ENCODE results near the gene ATP8B1.
"Not testable (repeated sequence)": the region's sequence is repeated elsewhere in the genome, so short reads cannot be mapped to it uniquely, and the experiment has no call there.

ATP8B1 gene

DNA sequence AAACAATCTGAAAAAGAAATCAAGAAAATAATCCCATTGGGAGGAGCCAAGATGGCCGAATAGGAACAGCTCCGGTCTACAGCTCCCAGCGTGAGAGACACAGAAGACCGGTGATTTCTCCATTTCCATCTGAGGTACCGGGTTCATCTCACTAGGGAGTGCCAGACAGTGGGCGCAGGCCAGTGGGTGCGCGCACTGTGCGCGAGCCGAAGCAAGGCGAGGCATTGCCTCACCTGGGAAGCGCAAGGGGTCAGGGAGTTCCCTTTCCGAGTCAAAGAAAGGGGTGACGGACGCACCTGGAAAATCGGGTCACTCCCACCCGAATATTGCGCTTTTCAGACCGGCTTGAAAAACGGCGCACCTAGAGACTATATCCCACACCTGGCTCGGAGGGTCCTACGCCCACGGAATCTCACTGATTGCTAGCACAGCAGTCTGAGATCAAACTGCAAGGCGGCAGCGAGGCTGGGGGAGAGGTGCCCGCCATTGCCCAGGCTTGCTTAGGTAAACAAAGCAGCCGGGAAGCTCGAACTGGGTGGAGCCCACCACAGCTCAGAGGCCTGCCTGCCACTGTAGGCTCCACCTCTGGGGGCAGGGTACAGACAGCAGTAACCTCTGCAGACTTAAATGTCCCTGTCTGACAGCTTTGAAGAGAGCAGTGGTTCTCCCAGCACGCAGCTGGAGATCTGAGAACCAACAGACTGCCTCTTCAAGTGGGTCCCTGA, 83.7 kb downstream of the ATP8B1 start:
- not testable (repeated sequence) for DNase-seq (ENCODE audit: low spot score)

DNA sequence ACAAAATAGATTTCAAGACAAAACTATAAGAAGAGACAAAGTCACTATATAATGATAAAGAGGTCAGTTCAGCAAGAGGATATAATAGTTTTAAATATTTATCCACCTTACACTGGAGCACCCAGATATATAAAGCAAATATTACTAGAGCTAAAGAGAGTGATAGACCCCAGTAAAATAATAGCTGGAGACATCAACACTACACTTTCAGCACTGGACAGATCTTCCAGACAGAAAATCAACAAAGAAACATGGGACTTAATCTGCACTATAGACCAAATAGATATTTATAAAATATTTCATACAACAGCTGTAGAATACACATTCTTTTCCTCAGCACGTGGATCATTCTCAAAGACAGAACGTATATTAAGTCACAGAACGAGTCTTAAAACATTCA, 86.6 kb downstream of the ATP8B1 start:
- DNase-seq (ENCODE audit: low spot score) = no peak

DNA sequence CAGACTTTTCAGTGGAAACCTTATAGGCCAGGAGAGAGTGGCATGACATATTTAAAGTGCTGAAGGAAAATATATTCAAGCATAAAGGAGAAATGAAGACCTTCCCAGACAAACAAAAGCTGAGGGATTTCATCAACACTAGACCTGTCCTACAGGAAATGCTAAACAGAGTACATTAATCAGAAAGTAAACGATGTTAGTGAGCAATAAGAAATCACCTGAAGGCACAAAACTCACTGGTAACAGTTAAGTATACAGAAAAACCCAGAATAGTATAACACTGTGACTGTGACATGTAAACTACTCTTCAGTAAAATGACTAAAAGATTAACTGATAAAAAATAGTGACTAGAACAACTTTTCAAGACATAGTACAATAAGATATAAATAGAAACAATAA, 87.4 kb downstream of the ATP8B1 start:
- DNase-seq (ENCODE audit: low spot score) = no peak

DNA sequence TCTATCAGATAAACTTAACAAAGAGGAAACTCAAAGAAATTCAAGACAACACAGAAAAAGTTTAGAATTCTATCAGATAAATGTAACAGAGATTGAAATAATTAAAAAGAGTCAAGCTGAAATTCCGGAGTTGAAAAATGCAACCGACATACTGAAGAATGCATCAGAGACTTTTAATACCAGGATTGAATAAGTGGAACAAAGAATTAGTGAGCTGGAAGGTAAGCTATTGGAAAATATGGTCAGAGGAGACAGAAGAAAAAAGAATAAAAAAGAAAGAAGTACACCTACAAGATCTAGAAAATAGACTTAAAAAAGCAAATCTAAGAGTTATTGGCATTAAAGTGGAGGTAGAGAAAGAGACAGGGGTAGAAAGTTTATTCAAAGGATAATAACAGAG, 88.0 kb downstream of the ATP8B1 start:
- DNase-seq (ENCODE audit: low spot score) = no peak

DNA sequence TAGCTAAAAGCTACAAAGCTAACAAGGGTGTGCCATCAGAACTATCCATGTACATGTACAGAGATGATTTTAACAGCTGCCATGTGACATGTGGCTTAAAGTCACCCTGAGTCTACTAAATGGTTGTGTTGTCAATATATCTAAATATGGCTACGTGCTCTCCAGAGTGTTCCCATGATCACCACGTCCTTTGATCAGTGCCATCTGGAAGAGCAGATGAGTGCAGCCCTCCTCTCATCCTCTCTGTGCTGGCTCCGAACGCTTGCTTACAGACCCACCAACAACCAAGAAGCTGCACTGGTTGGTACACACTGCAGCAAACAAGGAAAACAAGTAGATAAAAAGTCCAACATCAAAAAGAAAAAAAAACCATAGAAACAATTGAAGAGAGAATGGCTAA, 92.9 kb downstream of the ATP8B1 start:
- DNase-seq (ENCODE audit: low spot score) = no peak

DNA sequence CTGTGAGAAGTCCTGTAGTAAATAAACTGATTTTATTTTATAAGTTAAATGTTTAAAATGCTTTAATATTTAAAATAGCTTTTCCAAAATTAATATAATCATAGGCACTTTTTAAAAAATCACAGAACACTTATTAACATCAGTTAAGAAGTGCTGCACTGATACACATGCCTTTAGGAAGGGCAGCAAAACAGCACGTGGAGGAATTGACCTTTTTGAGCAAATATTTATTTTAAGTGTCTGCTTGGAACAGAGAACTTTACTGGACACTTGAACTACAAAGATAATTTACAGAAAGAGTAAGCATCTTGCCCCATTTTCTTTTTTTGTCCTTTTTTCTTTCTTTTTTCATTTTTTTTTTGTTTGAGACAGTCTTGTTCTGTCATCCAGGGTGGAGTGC, 93.8 kb downstream of the ATP8B1 start:
- no peak for DNase-seq (ENCODE audit: low spot score)

DNA sequence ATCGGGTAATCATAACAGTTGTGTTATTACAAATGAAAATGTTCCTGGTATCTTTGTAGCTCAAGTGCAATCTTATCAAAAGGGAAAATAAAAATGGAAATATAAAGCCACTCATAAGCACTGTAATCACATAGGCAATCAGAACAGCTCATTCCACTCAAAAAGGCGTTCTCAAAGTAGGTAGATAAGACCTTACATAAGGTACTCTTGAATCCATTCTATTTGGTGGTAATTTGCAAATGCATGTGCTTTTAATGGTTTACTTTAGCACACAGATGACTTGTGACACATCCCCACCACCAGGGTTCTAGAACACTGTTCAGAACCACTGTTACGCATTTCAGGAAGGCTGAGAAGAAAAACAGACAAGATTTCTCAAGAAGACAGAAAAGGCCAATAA, 94.8 kb downstream of the ATP8B1 start:
- DNase-seq (ENCODE audit: low spot score) = no peak

- no peak for DNase-seq (ENCODE audit: low spot score)
Observed at GRCh38 chr18:57705832-57706595, 97.1 kb downstream of the ATP8B1 start.

DNA sequence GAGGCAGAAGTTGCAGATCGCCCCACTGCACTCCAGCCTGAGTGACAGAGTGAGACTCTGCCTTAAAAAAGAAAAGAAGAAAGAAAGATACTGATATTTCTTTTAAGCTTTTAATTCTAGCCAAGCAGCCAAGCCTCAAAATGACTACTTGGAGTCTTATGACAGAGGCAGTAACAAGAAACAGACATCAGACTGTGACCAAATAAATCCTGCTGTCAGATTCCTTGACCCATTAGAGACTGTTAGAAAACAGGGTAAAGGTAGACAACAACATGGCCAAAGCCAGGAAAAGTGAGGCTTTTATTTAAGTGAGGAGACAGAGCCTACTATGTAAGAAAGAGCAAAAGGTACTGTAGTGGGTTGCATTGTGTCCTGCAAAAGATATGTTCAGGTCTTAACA, 98.1 kb downstream of the ATP8B1 start:
- no peak for DNase-seq (ENCODE audit: low spot score)

DNA sequence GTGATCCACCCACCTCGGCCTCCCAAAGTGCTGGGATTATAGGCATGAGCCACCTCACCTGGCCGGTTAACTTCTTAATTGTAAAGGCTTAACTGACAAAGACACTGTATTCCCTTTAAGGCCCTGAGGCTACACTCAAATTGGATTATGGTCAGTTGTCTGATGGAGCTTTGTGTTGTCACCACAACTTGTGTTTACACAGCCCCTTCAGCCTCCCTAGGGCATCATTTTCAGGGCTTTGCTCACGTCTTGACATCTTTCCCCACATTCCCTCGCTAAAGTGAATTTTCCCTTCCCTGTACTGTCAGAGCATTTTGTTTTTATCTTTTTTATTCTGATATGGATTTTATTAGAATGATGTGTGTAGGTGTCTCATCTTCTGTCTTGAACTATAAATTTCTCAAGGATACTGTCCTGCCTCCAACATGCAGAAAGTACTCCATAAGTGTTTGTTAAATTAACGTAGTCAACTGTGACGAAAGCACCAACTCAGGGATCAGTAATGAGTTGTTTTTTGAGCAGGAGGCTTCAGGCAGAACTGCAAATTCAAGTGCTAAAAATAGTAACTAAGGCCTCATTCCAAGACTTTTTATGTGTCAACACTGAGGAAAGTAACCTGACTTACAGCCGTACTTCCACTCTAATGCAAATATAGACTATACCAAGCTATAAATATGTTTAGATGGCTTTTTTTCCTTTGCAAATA, 104.4 kb downstream of the ATP8B1 start:
- DNase-seq (ENCODE audit: low spot score) = peak; percentile 1

DNA sequence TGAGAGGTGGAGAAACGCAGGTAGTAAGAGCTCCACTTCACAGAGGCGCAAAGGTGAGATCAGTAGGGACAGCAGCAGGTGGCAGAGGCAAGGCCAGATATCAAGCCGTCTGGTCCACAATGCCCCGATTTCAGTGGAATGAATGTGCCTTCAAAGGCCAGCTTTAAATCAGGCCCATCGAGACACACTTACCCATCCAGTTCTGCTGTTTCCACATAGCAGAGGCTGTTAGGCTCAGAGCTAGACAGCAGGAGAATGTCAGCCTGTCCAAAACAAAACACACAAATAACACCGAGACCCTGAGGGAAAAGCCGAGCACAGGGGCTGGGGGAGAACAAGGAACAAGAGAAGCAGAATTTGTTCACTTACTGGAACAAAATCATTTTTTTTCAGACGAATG, 105.7 kb downstream of the ATP8B1 start:
- no peak for DNase-seq (ENCODE audit: low spot score)

DNA sequence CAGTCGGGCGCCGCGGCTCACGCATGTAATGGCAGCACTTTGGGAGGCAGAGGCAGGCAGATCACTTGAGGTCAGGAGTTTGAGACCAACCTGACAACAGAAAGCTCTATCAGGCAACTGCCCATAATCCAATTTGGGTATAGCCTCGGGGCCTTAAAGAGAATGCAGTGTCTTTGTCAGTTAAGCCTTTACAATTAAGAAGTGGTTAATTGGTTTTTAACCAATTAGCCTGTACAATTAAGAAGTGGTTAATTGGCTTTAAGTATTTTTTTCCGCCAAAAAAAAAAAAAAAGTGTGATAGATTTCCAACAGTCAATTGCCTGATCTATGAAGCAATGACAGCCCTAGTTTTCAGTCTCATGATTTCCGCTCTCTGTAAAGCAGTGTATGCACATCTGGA, 106.8 kb downstream of the ATP8B1 start:
- no peak for DNase-seq (ENCODE audit: low spot score)

DNA sequence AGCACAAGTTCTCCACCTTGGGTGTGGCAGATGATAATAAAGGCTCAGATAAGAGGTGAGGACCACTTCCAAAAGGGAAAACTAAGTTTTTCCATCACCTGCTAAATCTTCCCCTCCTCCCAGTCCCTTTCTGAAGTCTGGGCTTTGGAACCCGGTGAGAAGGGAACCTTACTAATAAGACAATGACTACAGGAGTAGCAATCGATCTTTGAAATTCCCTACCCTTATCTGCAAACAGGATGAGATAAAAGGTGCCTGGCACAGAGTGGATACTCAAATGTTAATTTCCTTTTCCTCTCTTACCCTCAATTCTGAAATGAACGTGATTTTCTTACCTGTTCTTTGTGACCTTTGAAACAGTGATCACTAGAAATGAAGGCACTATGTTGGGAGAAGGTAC, 111.8 kb downstream of the ATP8B1 start:
- no peak for DNase-seq (ENCODE audit: low spot score)

- DNase-seq (ENCODE audit: low spot score) = no peak
Observed at GRCh38 chr18:57687970-57688369, 115.1 kb downstream of the ATP8B1 start.

DNA sequence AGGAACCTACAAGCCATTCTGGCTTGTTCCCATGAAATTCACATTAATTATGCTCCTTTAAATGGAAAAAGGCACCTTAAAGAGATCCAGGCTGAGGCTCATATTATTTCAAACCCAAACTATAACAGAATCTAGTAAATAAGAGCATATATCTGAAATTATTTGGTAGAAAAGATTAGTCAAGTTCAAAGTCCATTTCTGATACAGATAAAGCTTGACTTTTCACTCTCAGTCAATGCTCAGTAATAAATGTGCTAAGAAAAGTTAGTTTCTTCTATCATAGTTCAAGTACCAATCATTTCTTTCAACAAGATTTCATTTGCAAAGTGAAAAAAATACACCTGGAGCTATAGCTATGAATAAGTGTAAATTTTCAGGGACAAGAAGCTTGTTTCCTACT, 119.6 kb downstream of the ATP8B1 start:
- DNase-seq (ENCODE audit: low spot score) = no peak

DNA sequence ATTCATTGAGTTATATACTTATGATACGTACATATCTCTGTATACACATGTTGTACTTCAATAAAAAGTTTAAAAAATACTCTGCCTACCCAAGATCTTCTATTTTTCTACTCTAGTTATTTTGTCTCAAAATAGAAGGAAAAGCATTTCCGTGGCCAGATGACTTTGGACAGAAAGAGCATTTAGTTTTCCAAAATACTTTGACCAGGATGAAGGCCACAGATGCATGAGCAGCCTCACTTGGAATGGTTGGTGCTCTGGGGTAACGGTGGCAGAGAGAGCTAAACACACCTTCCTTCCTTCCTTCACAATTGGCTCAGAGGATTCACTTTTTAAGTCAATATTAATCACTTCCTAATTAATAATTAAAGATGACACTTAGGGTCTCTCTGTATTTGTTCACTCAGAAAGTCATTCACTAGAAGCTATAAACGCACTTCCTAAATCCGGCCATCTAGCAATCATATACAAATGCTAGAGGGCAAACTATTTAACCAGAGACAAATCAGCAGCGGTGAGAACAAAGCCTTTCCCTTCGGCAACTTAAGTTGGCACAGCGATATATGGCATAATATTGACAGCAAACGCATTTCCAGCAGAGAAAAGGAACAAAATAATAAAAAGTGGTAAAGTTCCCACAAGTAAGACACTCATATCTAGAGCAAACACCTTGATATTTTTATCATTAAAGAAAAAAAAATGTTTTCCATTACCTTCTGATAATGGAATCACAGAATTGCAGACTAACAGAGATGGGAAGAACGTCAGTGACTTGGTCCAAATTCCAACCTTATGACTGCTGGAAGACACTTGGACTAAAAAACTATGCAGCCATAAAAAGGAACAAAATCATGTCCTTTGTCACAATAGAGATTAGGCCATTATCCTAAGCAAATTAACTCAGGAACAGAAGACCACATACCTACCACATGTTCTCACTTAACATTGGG, 125.6 kb downstream of the ATP8B1 start:
- DNase-seq (ENCODE audit: low spot score) = no peak

GRCh38 chr18:57674891-57675290, 128.2 kb downstream of the ATP8B1 start:
- no peak for DNase-seq (ENCODE audit: low spot score)

DNA sequence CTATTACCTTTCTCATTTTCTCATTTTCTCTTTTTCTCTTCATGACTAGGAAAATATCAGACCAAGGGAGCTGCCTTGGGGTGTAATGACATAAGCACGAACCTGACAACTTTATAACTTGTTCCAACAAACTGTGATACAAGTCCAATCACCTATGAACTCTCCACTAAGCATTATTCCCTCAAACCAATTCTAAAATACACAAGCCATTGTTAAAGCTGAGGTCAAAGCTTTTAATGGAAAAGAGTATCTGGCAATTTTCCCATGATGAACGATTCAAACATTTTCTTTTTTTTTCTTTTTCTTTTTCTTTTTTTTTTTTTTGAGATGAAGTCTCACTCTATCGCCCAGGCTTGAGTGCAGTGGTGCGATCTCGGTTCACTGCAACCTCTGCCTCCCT, 133.1 kb downstream of the ATP8B1 start:
- DNase-seq (ENCODE audit: low spot score) = no peak

- no peak for DNase-seq (ENCODE audit: low spot score)
Observed at GRCh38 chr18:57668021-57668420, 135.1 kb downstream of the ATP8B1 start.

DNA sequence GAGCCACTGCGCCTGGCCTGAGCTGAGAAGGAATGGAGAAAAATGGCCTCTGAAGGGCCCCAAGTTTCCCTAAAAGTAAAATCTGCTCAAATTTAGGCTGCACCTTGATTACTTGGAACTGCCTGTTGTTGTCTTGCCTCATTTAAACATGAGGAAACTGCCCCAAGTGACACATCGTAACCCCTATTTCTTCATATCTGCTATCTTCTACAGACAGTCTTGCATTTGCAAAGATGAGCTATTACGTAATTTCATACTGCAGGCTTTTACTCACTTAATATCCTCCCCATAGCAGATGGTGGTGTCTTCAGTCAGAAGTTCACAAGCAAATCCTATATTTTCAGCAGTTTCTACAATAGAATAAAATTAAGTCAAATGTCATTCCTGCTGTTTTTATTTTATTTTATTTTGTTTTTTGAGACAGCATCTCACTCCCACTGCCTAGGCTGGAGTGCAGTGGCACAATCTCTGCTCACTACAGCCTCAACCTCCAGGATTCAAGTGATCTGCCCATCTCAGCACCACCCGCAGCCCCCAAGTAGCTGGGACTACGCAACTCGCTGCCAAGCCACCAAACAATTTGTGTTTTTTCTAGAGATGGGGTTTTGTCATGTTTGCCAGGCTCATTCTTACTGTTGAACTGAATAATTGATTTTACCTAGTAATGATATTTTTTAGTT, 136.2 kb downstream of the ATP8B1 start:
- no peak for DNase-seq (ENCODE audit: low spot score)

DNA sequence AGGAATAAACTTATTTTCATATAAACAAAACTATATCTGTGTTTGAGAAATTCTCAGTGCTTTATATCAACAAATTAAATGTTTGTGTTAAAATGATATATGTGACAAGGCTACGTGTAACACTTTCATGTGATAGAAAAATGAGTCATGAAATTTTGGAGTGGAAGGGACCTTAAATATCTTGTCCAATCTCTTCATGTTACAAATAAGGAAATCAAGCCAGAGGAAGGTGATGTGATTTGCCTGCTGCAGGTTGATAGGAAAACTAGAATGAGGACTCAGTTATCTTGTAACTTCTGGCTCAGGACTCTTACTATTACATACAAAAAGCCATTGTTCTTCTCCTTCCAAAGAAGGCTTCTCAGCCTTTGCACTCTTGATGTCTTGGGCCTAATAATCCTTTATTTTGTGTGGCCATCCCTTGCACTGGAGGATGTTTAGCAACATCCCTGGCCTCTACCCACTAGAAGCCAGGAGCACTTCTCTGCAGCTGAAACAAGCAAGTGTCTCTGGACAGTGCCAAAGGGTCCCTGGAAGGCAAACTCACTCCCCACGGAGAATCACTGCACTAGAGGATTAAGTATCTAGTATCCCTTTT, 138.4 kb downstream of the ATP8B1 start:
- DNase-seq (ENCODE audit: low spot score) = no peak
